ENCODE results near the gene SCRG1.

The SCRG1 gene

GRCh38 chr4:173398779-173399415 lies at the start of gene SCRG1:
Gene SCRG1 (minus strand): TSS chr4:173399116. CDS start chr4:173391414, 7,702 bp downstream.
- DNase-seq: no peak

DNA sequence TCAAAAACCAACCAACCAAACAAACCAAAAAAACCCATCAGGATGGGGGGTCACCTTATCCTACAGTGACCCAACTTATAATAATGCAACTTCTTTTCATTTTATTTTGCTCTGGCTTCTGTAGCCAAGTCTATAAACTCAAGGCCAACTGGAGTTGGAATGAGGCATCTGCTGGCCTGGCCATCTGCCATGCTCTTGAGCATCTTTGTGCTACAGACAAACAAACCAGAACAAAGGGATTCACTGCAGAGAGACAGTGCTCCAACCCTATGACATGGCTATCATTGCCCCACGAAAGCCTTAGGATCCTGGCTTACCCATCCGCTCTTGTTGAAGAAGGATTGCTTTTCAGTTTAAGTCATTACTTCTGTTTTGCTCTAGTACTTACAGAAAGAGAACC lies 49.2 kb upstream of the SCRG1 start:
- DNase-seq: peak; percentile 78

GRCh38 chr4:173446416-173446815 lies 47.5 kb upstream of the SCRG1 start:
- no peak for DNase-seq

- DNase-seq: no peak
Measured at GRCh38 chr4:173443121-173443520, 44.2 kb upstream of the SCRG1 start.

DNA sequence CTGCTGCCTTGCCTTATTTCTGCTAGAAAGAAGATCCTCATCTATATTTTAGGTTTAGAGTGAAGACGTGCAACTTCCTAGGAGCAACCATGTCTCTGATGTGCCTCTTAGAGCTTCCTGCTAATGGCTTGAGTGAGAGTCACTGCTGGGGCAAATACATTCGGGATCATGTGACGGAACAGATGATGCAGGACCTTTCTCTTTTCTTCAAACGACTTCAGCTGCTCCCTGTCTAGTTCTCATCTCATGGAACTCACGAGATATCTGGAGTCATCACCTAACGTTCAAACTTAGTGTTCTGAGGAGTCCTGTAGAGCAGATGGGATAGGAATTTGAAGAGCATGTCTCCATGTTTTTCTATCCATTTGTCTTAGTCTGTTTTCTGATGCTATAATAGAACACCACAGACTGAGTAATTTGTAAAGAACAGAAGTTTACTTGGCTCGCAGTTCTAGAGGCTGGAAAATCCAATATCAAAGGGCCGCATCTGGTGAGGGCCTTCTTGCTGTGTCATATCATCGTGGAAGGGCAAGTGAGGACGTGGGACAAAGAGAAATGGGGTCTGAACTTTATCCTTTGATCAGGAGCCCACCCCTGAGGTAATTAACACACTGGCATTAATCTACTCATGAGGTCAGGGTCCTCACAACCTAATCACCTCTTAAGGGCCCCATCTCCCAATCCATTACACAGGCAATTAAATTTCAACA lies 43.5 kb upstream of the SCRG1 start:
- no peak for DNase-seq

DNA sequence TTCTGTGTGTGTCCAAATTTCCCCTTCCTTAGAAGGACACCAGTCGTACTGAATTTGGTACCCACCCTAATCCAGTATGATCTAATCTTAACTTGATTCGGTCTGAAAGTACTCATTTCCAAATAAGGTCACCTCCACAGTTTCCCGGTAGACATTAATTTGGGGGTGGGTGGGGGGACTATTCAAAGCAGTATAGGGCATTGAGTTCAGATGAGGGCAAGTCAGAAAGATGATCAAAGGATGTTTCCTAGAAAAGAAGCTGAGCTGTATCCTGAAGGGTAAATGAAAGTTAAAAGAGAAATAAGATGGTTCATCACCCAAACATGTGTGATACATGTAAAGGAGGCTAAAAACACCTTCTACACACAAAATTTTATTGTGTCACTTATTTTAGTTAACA lies 42.0 kb upstream of the SCRG1 start:
- DNase-seq: no peak

- no peak for DNase-seq
Measured at GRCh38 chr4:173436771-173437265, 37.9 kb upstream of the SCRG1 start.

GRCh38 chr4:173436149-173436579 lies 37.2 kb upstream of the SCRG1 start:
- DNase-seq: no peak

GRCh38 chr4:173434231-173434630 lies 35.3 kb upstream of the SCRG1 start:
- DNase-seq: no peak

GRCh38 chr4:173433447-173433846 lies 34.5 kb upstream of the SCRG1 start:
- DNase-seq: no peak

DNA sequence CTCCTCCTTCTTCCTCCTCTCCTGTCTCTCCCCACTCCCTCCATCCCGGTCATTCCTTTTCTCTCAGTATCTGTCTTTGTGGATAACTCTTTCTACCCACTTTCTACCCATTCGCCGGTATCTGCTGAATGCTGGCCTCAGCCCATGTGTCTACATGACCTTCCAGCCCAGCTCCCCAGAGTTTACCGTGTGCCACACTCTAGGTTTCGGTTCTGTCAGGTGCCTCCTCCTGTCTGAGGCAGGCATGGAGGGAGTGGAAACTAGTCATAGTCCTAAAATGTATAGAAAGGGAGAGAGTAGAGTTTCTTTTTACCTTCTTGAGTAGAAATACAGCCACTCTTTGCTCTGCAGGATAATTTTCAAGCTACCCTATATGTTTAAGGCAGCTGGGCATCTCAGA lies 33.5 kb upstream of the SCRG1 start:
- DNase-seq: no peak

- DNase-seq: no peak
Measured at GRCh38 chr4:173426064-173426463, 27.1 kb upstream of the SCRG1 start.

- no peak for DNase-seq
Measured at GRCh38 chr4:173424899-173425805, 26.2 kb upstream of the SCRG1 start.

GRCh38 chr4:173420801-173421200 lies 21.9 kb upstream of the SCRG1 start:
- no peak for DNase-seq

DNA sequence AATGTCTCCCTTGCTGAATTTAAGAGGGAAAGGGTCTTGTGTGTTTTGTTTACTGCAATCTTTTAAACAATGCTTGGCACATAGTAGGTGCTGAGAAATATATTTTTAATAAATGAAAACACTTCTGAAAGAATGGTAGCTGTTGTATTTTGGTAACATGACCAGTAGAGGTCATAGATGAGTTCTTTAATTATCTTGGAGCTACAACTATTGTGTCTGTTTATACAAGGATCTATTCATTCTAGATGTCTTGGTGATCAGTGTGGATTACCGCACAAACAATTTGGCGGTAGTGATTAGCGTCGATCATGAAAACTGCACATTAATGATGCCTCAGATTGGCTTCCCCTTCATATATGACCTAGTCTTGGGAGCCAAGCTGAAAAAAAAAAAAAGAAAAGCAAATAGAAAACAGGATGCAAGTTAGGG lies 21.4 kb upstream of the SCRG1 start:
- no peak for DNase-seq

- DNase-seq: no peak
Measured at GRCh38 chr4:173418639-173419038, 19.7 kb upstream of the SCRG1 start.

- no peak for DNase-seq
Measured at GRCh38 chr4:173417833-173418232, 18.9 kb upstream of the SCRG1 start.

- no peak for DNase-seq
Measured at GRCh38 chr4:173415885-173416653, 17.2 kb upstream of the SCRG1 start.

GRCh38 chr4:173415092-173415491 lies 16.2 kb upstream of the SCRG1 start:
- no peak for DNase-seq

DNA sequence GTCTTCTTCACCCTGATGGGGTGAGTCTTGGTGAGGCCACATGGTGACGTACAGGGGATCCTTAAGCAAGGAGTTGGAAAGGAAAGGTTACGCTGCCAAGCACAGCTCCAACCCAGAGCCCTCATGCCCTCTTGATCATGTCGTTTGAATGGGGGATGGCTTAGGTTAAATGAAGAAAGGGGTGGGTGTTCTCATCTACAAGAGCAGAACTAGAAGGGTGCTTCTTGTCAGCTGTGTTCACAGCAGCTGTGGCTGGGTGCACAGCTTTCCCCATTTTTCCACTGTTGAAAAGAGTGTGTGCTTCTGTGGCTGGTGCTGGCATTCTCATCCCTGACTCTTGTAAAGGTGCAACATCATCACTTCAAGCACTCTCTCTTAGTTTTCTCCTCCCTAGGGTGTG lies 15.5 kb upstream of the SCRG1 start:
- no peak for DNase-seq

- no peak for DNase-seq
Measured at GRCh38 chr4:173413036-173413435, 14.1 kb upstream of the SCRG1 start.

DNA sequence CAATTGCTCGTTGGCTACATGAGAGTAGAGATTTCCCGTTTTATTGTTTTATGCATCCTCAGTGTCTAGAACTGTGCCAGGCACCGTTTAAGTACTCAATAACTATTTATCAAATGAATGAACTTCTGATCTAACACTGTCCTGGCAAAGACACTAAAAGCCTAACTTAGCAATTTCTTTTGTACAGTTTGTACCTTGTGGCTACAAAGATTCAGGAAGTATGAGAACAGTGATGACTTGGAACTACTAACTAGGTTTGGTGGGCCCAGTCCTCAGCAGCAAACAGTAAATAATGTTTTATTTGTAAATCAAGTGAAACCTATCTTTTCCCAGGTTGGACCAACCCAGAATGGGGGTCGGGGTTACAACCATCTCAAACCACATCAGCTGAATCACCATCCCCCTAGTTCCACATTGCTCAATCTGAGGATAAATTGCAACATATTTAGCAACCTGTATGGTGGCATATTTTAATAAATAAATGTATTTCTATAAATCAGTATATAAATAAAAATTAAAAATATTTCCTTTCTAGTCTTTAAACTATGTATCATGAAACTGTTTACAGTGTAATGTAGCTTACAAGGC lies 12.3 kb upstream of the SCRG1 start:
- no peak for DNase-seq
